ENCODE measurements around the gene ATP6V0A1.

DNA sequence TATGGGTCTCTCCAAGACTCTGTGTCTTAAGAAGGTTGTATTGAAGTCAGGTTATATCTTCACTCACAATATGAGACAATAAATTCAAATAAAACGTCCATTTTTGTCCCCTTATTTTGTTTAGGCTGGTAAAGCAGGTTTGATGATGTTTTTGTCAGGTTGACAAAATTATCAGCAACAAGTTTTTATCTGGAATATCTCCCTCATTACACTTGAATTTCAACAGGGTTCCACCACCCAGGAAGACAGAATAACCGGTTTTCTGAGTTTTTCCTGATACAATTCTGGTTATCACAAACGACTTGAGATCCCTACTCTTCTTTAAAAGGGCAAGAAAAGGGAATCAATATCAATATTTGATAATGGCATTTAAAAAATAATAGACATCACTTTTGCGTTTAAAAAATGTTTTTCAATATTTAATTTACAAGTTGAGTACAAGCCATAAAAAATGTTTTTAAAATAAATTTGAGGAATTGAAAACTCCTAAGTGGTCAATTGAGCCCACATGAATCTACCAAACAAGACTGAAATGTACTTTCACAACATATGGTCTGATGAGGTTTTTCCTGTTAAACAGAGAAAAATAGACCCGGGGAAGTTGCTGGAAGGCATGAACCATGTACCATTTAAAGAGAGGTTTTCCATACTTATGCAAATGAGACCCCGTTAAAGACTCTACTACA lies 1.4 kb upstream of the ATP6V0A1 start:
- TF ChIP-seq, protein P1, sequence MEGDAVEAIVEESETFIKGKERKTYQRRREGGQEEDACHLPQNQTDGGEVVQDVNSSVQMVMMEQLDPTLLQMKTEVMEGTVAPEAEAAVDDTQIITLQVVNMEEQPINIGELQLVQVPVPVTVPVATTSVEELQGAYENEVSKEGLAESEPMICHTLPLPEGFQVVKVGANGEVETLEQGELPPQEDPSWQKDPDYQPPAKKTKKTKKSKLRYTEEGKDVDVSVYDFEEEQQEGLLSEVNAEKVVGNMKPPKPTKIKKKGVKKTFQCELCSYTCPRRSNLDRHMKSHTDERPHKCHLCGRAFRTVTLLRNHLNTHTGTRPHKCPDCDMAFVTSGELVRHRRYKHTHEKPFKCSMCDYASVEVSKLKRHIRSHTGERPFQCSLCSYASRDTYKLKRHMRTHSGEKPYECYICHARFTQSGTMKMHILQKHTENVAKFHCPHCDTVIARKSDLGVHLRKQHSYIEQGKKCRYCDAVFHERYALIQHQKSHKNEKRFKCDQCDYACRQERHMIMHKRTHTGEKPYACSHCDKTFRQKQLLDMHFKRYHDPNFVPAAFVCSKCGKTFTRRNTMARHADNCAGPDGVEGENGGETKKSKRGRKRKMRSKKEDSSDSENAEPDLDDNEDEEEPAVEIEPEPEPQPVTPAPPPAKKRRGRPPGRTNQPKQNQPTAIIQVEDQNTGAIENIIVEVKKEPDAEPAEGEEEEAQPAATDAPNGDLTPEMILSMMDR (conservative IDR thresholded peaks at IDR 0.05): no peak
- no peak for TF ChIP-seq EZH2 (IDR thresholded peaks at IDR 0.05; ENCODE audit: low read depth)
